Astrocyte of the hippocampus (primary cell): Measurements from ENCODE around the gene CR2.
"Not testable (repeated sequence)": the region's sequence is repeated elsewhere in the genome, so short reads cannot be mapped to it uniquely, and the experiment has no call there.

Experiments used
- DNase-seq: peaks from one replicate; pipeline ENCODE4 v3.0.0; 2011; ENCODE audit warnings: low read depth, low spot score

The CR2 gene

DNA sequence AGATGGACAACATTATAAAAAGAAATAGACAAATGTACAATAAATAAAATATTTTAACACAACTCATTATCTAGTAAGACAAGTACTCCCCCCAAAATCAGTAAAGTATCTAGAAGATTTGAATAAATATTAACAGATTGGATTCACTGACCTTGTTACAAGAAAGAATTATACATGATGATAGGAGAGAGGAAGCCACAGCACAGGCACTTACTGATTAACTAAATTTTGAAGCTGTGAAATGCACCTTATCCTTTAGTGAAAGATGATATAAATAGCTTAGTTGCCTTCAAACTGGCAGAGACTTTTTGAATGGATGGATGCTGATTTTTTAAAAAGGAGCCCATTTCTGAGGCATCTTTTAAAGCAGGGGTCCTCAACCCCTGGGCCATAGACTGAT, 50.3 kb downstream of the CR2 start:
- DNase-seq, result no peak

DNA sequence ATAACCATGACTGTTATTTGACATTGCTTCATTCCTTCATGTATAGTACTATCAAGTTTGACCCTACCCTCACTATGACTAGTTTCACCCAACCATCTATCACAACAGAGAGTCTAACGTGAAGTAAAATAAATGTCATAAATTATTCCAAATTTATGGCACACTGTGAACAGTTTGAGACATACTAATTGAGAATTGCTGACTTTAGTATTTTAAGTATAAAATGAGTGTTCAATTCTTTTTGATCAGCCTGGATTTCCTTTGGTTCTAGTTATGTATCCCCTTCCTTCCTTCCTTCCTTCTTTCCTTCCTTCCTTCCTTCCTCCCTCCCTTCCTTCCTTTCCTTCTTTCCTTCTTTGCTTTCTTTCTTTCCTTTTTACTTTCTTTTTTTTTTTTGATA, 56.3 kb downstream of the CR2 start:
- DNase-seq, result no peak

DNA sequence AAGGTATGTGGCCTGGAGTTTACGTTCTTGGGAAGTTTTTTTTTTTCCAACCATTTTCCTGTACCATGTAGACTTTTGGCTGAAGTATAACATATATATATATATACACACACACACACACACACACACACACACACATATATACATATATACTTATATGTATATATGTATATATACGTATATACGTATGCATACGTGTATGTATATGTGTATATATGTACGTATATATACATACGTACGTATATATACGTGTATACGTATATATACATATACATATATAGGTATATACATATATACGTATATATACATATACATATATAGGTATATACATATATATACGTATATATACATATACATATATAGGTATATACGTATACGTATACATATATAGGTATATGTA, 60.8 kb downstream of the CR2 start:
- no peak for DNase-seq

DNA sequence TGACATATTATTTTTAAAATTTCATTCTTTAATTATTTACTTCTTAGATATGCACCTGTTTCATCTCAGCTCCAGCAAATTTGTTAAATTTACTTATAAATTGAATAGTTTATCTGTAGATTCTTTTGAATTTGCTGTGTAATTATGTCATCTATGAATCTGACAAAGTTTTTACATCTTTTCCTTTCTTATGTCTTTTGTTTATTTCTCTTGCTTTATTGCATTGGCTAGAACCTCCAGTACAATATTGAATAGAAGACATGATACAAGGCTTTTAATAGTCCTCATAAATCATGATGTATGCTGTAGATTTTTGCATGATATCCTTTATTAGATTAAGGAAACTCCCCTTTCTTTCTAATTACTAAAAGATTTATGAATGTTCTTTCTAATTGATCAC, 62.6 kb downstream of the CR2 start:
- no peak for DNase-seq

DNA sequence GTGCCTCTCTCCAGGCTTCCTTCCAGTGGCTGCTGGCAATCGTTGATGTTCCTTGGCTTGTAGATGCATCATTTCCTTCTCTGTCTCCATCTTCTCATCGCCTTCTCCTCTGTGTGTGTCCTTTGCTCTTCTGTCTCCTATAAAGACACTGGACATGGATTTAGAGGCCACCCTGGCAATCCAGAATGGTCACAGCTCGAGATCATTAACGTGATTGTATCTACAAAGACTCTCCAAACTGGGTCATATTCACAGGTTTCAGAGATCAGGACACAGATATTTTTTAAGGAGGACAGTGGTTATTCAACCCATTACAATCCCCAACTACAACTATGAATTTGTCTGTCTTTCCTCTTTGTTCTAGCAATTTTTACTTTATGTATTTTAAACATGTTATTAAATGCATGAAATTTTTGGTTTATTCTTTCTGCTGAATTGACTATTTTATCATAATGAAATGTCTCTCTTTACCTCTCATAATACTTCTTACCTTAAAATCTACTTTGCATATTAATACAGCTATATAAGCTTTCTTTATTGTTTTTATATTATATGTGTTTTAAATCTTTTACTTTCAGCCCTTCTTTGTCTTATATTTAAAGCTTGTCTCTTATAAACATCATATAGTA, 64.6 kb downstream of the CR2 start:
- DNase-seq, result no peak

DNA sequence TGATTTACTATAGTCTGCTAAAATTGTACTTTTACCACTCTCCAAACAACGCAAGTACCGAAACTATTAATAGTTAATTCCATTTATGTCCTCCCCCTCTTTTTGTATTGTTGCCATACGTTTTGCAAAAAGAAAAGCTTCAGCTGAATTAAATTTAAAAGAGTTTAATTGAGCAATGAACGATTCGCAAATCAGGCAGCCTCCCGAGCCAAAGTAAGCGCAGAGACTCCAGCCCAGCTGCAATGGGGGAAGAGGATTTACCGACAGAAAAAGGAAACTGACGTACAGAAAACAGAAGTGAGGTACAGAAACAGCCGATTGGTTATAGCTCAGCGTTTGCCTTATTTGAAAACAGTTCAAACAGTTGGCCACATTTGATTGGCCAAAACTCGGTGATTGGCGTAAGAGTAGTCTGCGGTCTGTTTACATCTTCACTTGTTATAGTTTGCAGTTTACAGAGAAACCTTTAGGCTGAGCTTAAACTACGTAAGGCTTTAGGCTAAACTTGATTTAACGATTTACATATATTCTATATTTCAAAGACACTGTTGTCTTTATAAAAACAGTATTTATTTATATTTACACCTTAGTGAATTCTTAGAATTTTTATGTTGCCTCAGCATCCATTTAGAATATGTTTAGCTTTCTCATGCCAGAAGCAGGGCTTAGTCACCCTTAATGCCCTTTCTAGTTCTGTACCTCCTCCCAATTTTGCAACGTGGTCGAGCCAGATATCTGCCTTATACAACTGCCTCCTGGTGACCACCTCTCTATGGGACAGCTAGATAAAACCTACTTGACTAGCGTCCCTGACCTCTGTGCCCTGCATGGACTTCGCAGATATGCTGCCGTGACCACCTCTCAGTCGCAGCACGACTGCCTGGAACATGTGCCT, 65.6 kb downstream of the CR2 start:
- DNase-seq, result no peak

DNA sequence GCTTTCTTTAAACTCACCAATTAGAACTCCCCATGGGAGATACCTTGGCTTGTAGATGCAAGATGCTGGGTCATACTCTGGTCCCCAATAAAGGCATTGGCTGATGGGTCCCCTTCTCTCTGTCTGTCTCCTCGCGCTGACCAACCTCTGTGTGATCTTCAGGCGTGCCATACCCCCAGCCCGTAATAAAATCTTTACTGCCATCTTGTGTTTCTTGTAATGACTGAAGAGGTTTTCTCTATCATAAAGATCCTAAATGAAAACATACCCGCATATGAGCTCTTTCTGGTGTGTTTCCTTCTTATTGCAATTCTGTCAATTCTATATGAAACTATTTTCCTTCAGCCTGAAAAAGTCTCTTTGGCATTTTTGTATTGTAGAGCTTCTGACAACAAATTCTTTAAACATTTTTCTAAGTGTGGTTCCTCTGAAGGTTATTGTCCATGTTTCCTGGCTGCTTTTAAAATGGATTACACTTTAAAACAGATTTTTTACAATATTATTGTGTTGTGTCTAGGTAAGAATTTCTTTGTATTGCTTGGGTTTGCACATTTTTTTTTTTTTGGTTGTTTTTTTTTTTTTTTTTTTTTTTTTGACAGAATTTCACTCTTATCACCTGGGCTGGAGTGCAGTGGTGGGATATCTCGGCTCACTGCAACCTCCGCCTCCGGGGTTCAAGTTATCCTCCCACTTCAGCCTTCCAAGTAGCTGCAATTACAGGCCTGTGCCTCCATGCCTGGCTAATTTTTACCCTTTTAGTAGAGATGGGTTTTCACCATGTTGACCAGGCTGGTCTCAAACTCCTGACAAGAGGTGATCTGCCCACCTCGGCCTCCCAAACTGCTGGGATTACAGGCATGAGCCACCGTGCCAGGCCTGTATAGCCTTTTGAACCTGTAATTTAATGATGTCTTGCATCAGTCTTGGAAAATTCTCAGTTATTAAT, 66.5 kb downstream of the CR2 start:
- DNase-seq, result not testable (repeated sequence)

DNA sequence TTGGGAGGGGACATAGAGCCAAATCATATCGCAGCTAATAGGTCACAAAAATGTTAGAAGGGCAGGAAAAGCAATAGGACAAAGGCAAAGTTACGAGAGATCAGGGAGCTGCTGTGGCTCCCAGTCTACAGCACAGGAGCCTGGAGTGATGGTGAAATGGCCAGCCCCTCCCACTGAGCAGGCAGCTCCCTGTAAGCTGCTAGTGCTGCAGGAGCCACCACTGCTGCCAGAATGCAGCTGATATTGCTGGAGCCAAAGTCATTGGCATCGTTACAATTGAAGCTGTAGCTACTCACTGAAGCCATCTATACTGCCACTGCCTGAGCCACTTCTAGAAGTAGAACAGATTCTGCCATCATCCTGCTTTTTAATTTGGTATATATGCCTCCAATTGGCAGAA, 71.1 kb downstream of the CR2 start:
- DNase-seq, result not testable (repeated sequence)

DNA sequence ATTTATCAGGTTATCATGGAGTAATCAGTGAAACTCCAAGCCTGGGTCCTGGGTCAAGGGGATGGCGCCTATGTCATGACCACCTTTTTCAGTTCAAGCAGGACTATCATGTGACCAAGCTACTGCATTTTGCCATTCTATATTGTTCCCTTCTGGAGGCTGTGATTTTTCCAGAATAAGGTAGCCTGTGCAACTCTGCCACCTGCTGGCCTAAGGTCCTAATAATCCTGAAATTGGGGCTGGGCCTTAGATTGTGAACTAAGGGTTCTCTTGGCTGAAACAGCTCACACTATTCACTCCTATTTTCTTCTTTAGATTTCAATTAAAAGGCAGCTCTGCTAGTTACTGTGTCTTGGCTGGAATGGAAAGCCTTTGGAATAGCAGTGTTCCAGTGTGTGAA, 74.3 kb downstream of the CR2 start:
- DNase-seq, result not testable (repeated sequence)

DNA sequence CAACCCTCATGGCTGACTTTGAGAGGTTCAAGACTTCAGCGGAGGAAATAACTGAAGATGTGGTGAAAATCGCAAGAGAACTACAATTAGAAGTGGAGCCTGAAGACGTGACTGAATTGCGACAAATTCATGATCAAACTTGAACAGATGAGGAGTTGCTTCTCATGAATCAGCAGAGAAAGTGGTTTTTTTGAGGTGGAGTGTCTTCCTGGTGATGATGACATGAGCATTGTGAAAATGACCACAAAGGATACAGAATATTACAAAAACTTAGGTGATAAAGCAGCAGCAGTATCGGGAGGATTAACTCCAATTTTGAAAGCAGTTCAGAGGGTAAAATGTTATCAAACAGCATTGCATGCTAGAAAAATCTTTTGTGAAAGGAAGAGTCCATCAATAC, 82.1 kb downstream of the CR2 start:
- not testable (repeated sequence) for DNase-seq
